ENCODE measurements around the gene CEP44. TPM values are rescaled to one million over a fixed set of nuclear protein-coding genes. Genes with fewer than 3 reads are reported as not detected.

The CEP44 gene
- total RNA-seq, 1 donor from 2014 or later = 19.1 TPM

DNA sequence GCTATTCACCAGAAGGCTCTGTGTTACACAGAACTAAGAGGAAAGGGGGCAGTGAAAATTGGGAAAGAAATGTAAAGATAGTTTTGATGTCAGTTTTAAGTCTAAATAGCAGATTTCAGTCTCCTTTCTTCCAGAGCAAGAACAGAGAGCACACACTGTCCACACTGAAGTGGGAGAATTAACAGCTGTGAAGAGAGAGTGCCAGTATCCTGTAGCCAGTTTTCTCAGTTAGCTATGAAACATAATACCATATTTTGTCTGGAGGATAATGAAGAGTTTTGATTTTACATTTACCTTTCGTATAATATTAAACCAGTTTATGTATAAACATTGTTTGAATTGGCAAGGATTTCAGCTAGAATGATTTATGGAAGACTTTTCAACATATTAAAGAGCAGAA lies 35.3 kb upstream of the CEP44 start:
- Mint-ChIP-seq H3K27ac (no peak overlapping the region), H3K4me1 (ENCODE audit: unreplicated experiment) (peaks cover 10% of the 10 kb centered on the region), H3K9me3 (no peaks in the 10 kb centered on the region), H3K27me3 (no peaks in the 10 kb centered on the region), H3K36me3 (peaks cover 3% of the 10 kb centered on the region), H3K4me3 (no peak overlapping the region)
- TF ChIP-seq, protein P1, sequence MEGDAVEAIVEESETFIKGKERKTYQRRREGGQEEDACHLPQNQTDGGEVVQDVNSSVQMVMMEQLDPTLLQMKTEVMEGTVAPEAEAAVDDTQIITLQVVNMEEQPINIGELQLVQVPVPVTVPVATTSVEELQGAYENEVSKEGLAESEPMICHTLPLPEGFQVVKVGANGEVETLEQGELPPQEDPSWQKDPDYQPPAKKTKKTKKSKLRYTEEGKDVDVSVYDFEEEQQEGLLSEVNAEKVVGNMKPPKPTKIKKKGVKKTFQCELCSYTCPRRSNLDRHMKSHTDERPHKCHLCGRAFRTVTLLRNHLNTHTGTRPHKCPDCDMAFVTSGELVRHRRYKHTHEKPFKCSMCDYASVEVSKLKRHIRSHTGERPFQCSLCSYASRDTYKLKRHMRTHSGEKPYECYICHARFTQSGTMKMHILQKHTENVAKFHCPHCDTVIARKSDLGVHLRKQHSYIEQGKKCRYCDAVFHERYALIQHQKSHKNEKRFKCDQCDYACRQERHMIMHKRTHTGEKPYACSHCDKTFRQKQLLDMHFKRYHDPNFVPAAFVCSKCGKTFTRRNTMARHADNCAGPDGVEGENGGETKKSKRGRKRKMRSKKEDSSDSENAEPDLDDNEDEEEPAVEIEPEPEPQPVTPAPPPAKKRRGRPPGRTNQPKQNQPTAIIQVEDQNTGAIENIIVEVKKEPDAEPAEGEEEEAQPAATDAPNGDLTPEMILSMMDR (conservative IDR thresholded peaks at IDR 0.05) = no peak
- no peak for DNase-seq (ENCODE audit: extremely low spot score, unreplicated experiment)

DNA sequence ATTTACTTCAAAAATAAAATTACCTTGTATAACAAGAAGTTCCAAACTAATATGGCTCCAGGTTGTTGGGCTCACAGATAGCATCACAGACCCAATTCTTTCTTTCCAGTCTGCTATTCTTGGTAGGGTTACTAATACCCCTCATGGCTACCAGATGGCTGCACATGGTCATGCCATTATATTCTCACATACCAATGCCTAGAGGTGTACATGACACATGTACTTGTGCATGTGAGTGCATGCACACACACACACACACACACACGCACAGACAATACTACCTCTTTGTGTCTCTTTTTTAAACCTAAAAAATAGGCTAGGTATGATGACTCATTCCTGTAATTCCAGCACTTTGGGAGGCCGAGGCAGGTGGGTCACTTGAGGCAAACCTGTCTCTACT lies 31.3 kb upstream of the CEP44 start:
- no peak overlapping the region for H3K27ac Mint-ChIP-seq
- no peaks in the 10 kb centered on the region for H3K27me3 Mint-ChIP-seq
- TF ChIP-seq, protein P1 (conservative IDR thresholded peaks at IDR 0.05) = no peak
- H3K4me3 Mint-ChIP-seq = no peak overlapping the region
- H3K9me3 Mint-ChIP-seq = no peaks in the 10 kb centered on the region
- H3K36me3 Mint-ChIP-seq = peaks cover 3% of the 10 kb centered on the region
- peaks cover 4% of the 10 kb centered on the region for H3K4me1 Mint-ChIP-seq (ENCODE audit: unreplicated experiment)
- no peak for DNase-seq (ENCODE audit: extremely low spot score, unreplicated experiment)

- Mint-ChIP-seq H3K4me3 (no peak overlapping the region), H3K9me3 (no peaks in the 10 kb centered on the region), H3K27ac (no peak overlapping the region), H3K4me1 (ENCODE audit: unreplicated experiment) (no peaks in the 10 kb centered on the region), H3K36me3 (peaks cover 2% of the 10 kb centered on the region), H3K27me3 (no peaks in the 10 kb centered on the region)
- TF ChIP-seq, protein P1 (conservative IDR thresholded peaks at IDR 0.05) = no peak
- no peak for DNase-seq (ENCODE audit: extremely low spot score, unreplicated experiment)
These were observed 29.1 kb upstream of the CEP44 start for GRCh38 chr4:174254613-174255012.

- Mint-ChIP-seq H3K36me3 (no peaks in the 10 kb centered on the region), H3K9me3 (no peaks in the 10 kb centered on the region), H3K27me3 (no peaks in the 10 kb centered on the region), H3K4me1 (ENCODE audit: unreplicated experiment) (peaks cover 4% of the 10 kb centered on the region), H3K4me3 (no peak overlapping the region), H3K27ac (no peak overlapping the region)
- TF ChIP-seq, protein P1 (conservative IDR thresholded peaks at IDR 0.05) = no peak
- no peak for DNase-seq (ENCODE audit: extremely low spot score, unreplicated experiment)
These were observed 28.3 kb upstream of the CEP44 start for GRCh38 chr4:174255374-174255773.

DNA sequence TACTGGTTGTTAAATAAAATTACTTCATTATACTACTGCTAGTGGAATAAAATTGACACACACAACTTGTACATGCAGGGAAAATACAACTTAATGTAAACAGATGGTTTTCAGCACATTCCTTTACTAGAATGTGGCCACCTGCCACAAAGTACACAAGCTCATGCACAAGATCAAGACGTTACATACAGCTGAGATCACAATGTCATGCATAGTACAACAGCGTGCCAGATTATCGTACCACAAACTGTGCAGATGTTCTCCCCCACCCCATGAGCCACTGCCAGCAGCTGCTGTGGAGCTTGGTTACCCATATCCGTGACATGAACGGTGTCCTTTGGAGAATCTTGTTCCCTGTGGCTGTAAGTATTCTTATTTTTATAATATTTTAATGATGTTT lies 27.9 kb upstream of the CEP44 start:
- Mint-ChIP-seq H3K4me3 (no peak overlapping the region), H3K27me3 (no peaks in the 10 kb centered on the region), H3K4me1 (ENCODE audit: unreplicated experiment) (peaks cover 4% of the 10 kb centered on the region), H3K36me3 (no peaks in the 10 kb centered on the region), H3K9me3 (no peaks in the 10 kb centered on the region), H3K27ac (no peak overlapping the region)
- TF ChIP-seq, protein P1 (conservative IDR thresholded peaks at IDR 0.05) = no peak
- no peak for DNase-seq (ENCODE audit: extremely low spot score, unreplicated experiment)

DNA sequence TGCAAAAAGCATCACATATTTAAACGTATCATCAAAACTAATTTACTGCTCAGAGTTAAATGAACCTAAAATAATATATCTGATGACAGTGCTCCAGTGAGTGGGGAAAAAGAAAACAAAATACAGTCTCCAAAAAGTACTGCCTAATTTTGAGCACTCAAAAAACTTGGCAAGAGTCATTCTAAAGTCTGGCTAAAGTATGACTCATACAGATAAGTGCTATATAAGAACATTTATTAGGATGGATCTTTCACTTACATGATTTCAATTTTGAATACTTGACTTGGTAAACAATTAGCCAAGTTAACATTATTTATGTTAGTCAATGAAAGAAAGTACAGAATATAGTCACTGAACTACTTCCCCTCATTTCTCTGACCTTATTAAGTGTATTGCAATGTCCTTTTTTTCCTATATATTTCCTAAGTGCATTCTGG lies 27.4 kb upstream of the CEP44 start:
- Mint-ChIP-seq H3K4me3 (no peak overlapping the region), H3K9me3 (no peaks in the 10 kb centered on the region), H3K4me1 (ENCODE audit: unreplicated experiment) (peaks cover 4% of the 10 kb centered on the region), H3K27me3 (no peaks in the 10 kb centered on the region), H3K27ac (no peak overlapping the region), H3K36me3 (no peaks in the 10 kb centered on the region)
- TF ChIP-seq, protein P1 (conservative IDR thresholded peaks at IDR 0.05) = no peak
- DNase-seq (ENCODE audit: extremely low spot score, unreplicated experiment) = no peak

All from type B pancreatic cell (in vitro differentiated cells).